Ishikawa (cell line): Measurements from ENCODE around the gene COL25A1.

Experiments used
- CEBPB ChIP-seq: IDR thresholded peaks from 2 replicates; pipeline ENCODE4 v1.6.1; 2012
- CREB1 ChIP-seq: IDR thresholded peaks from 2 replicates; pipeline ENCODE4 v1.6.1; 2012; ENCODE audit warnings: low read depth
- EP300 ChIP-seq: IDR thresholded peaks from 2 replicates; pipeline ENCODE4 v1.6.1; 2012; ENCODE audit warnings: borderline replicate concordance
- FOXM1 ChIP-seq: IDR thresholded peaks from 2 replicates; pipeline ENCODE4 v1.6.1; 2012; ENCODE audit warnings: low read depth, borderline replicate concordance
- RAD21 ChIP-seq: IDR thresholded peaks from 2 replicates; pipeline ENCODE4 v1.6.1; 2012; ENCODE audit warnings: low read depth
- TAF1 ChIP-seq: IDR thresholded peaks from 2 replicates; pipeline ENCODE4 v1.6.1; 2012; ENCODE audit warnings: low read depth, mild to moderate bottlenecking
- TCF12 ChIP-seq: IDR thresholded peaks from 2 replicates; pipeline ENCODE4 v1.6.1; 2012; ENCODE audit warnings: low read depth
- TEAD4 ChIP-seq: IDR thresholded peaks from 2 replicates; pipeline ENCODE4 v1.6.1; 2012
- ZBTB7A ChIP-seq: IDR thresholded peaks from 2 replicates; pipeline ENCODE4 v1.6.1; 2012; ENCODE audit warnings: low read depth
- TF ChIP-seq, protein P1 (sequence below): IDR thresholded peaks from 2 replicates; pipeline ENCODE4 v1.6.1; 2012

DNA sequence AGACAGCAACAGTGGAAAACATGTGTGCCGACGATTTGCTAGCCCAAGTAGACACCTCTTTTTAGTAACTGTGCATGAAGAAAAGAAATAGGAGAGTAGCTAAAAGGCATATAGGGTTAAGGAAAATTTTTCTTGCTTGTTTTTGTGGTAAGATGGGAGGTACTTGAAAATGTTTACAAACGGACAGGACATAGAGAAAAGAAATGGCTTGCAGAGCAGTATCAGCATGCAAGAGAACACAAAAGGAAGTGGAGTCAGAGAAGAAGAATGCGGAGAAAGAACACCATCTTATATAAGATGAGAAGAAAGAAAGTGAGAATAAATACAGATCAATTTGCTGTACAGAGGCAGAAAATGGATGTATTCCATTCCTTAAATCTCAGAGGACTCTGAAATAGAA lies 275.9 kb downstream of the COL25A1 start:
- no peak for TF ChIP-seq RAD21
- TF ChIP-seq FOXM1, result no peak
- TF ChIP-seq TAF1, result no peak
- TF ChIP-seq CEBPB, result no peak
- no peak for TF ChIP-seq EP300
- TF ChIP-seq CREB1, result no peak
- TF ChIP-seq, protein P1, sequence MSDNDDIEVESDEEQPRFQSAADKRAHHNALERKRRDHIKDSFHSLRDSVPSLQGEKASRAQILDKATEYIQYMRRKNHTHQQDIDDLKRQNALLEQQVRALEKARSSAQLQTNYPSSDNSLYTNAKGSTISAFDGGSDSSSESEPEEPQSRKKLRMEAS, result no peak
- no peak for TF ChIP-seq ZBTB7A
- TF ChIP-seq TEAD4, result no peak
- TF ChIP-seq TCF12, result no peak
